Testis (tissue), 3 donors: Measurements from ENCODE around the gene TAS2R3. TPM values are rescaled to one million over a fixed set of nuclear protein-coding genes. Genes with fewer than 3 reads are reported as not detected.

Experiments
- DNase-seq: peaks from one replicate; pipeline ENCODE4 v3.0.0-alpha.2; 2019
- H3K27ac ChIP-seq, 2 donors: fragments of 200-600 bp; sonication (generic); one replicate each; pipeline ENCODE4 v1.5.1; 2019
- H3K27me3 ChIP-seq: fragments of 200-600 bp; sonication (generic); one replicate; pipeline ENCODE4 v1.5.1; 2019
- H3K36me3 ChIP-seq: fragments of 200-600 bp; sonication (generic); one replicate; pipeline ENCODE4 v1.5.1; 2017; ENCODE audit warnings: low read depth; ENCODE audit errors: missing control alignments
- H3K4me1 ChIP-seq: fragments of 200-600 bp; sonication (generic); one replicate; pipeline ENCODE4 v1.5.1; 2019
- H3K4me3 ChIP-seq, 2 donors: fragments of 200-600 bp; sonication (generic); one replicate each; pipeline ENCODE4 v1.5.1; 2017 to 2019
- H3K9me3 ChIP-seq: fragments of 200-600 bp; sonication (generic); one replicate; pipeline ENCODE4 v1.5.1; 2017
- POLR2A ChIP-seq: fragments of 450-650 bp; IDR thresholded peaks from one replicate; pipeline ENCODE4 v1.6.1; 2017; ENCODE audit warnings: antibody characterized with exemption, mild to moderate bottlenecking, moderate library complexity
- WGBS, 2 donors: methylation state at CpG; one replicate each; pipeline ENCODE4 v1.1.5; 2018; 5-methylcytosine and 5-hydroxymethylcytosine counted together
- intact Hi-C: fragments of 100-400 bp; cut with DNase I; formaldehyde crosslinking; loops from one replicate; pipeline ENCODE4 v1.15.1; 2023; ENCODE audit warnings: low total_unique reads
- polyA plus RNA-seq: library from polyadenylated mRNA; stranded (reverse); fragments of 350-450 nt; fragmentation: Illumina TruSeq; extraction: RNeasy Lipid Tissue Mini Kit (QIAGEN cat#74804); gene quantifications from one replicate; pipeline ENCODE4 v1.2.3, GENCODE V29; 2014; ENCODE audit warnings: low read depth, low replicate concordance; ENCODE audit not compliant: insufficient read depth
- small RNA-seq, 2 donors: library from RNA; depleted of rRNA; stranded (forward); fragments of <200 nt; gene quantifications; one replicate each; pipeline ENCODE3, GENCODE V24; 2016
- total RNA-seq, 2 donors: library from RNA; depleted of rRNA; stranded (reverse); fragments of >200 nt; gene quantifications; one replicate each; pipeline ENCODE4 v1.2.3, GENCODE V29; 2016
- TF ChIP-seq, protein P1 (sequence below), 3 experiments: fragments of 450-650 bp in 2 of 3; fragments of 200-600 bp in 1 of 3; sonication (generic) in 1 of 3; IDR thresholded peaks; one replicate each; pipeline ENCODE4 v1.5.1; 2016 to 2019; ENCODE audit warnings: antibody characterized with exemption in 3 of 3, mild to moderate bottlenecking in 2 of 3, moderate library complexity in 1 of 3

Gene TAS2R3
- total and polyA plus RNA-seq, 3 donors from 2014 or later, result 0.40 to 12.3 (median 10.4) TPM

GRCh38 chr7:141789917-141790316, 26.0 kb downstream of the TAS2R3 start, which contains the start of gene TAS2R5:
TSS of gene TAS2R5 (plus strand) at chr7:141790217. CDS start at chr7:141790362, 145 bp downstream.
- no peak for DNase-seq
- Histone ChIP-seq H3K36me3 (no peaks in the 10 kb centered on the region), H3K27ac (no peak within 1 kb of the TSS), H3K4me1 (no peaks in the 10 kb centered on the region), H3K9me3 (no peaks in the 10 kb centered on the region), H3K27me3 (no peaks in the 10 kb centered on the region), H3K4me3 (no peak within 1 kb of the TSS)
- TF ChIP-seq POLR2A, result no peak
- TF ChIP-seq, protein P1, sequence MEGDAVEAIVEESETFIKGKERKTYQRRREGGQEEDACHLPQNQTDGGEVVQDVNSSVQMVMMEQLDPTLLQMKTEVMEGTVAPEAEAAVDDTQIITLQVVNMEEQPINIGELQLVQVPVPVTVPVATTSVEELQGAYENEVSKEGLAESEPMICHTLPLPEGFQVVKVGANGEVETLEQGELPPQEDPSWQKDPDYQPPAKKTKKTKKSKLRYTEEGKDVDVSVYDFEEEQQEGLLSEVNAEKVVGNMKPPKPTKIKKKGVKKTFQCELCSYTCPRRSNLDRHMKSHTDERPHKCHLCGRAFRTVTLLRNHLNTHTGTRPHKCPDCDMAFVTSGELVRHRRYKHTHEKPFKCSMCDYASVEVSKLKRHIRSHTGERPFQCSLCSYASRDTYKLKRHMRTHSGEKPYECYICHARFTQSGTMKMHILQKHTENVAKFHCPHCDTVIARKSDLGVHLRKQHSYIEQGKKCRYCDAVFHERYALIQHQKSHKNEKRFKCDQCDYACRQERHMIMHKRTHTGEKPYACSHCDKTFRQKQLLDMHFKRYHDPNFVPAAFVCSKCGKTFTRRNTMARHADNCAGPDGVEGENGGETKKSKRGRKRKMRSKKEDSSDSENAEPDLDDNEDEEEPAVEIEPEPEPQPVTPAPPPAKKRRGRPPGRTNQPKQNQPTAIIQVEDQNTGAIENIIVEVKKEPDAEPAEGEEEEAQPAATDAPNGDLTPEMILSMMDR (IDR thresholded peaks at IDR 0.05), result no peak
- intact Hi-C loops, result no loop called here
- 82 to 84% methylated on average over 5 of the region's 5 CpGs for WGBS, 2 donors

- TF ChIP-seq POLR2A, result no peak
- TF ChIP-seq, protein P1 (IDR thresholded peaks at IDR 0.05), result no peak
- no peaks in the 10 kb centered on the region for H3K4me1 ChIP-seq
- 73 to 84% methylated on average over 2 of the region's 2 CpGs for WGBS, 2 donors
- no peak overlapping the region for H3K27ac ChIP-seq
- no peaks in the 10 kb centered on the region for H3K36me3 ChIP-seq
- no peak for DNase-seq
- H3K9me3 ChIP-seq, result no peaks in the 10 kb centered on the region
- H3K27me3 ChIP-seq, result no peaks in the 10 kb centered on the region
- intact Hi-C loops, result no loop called here
- no peak overlapping the region for H3K4me3 ChIP-seq
Observed at GRCh38 chr7:141792526-141792925, 28.6 kb downstream of the TAS2R3 start.

Small RNA genes lying within 50 kb of the gene (small RNA-seq; reads per million reads assigned to genes)
- 0 reads per million in 2 donors for gene RNU1-82P

Other genes with a start within 250 kb of the TAS2R3 start
- 10 to 100 TPM; 25.1 to 32.4 TPM for gene AGK, start 212.7 kb upstream of the TAS2R3 start, total RNA-seq
- 14.9 TPM for gene AGK, start 212.7 kb upstream of the TAS2R3 start, polyA plus RNA-seq
- 1 to 10 TPM; 6.7 to 6.8 TPM for gene DENND11, start 61.9 kb upstream of the TAS2R3 start, total RNA-seq
- gene DENND11, start 61.9 kb upstream of the TAS2R3 start, polyA plus RNA-seq, result 3.8 TPM
- gene WEE2, start 55.7 kb upstream of the TAS2R3 start, total RNA-seq, result 1 to 10 TPM in 1 of 2 donors, not detected in 1; 1.4 TPM
- 0.20 TPM for gene WEE2, start 55.7 kb upstream of the TAS2R3 start, polyA plus RNA-seq
- 100 to 1,000 TPM; 131 to 148 TPM for gene SSBP1, start 25.7 kb upstream of the TAS2R3 start, total RNA-seq
- 204 TPM for gene SSBP1, start 25.7 kb upstream of the TAS2R3 start, polyA plus RNA-seq
- 1 to 10 TPM; 6.8 to 8.2 TPM for gene TAS2R4, start 12.6 kb downstream of the TAS2R3 start, total RNA-seq
- 0.71 TPM for gene TAS2R4, start 12.6 kb downstream of the TAS2R3 start, polyA plus RNA-seq
- 10 to 100 TPM; 13.3 to 13.4 TPM for gene TAS2R5, start 26.1 kb downstream of the TAS2R3 start, total RNA-seq
- gene TAS2R5, start 26.1 kb downstream of the TAS2R3 start, polyA plus RNA-seq, result 1.6 TPM
- 10 to 100 TPM; 17.1 to 38.6 TPM for gene PRSS37, start 77.4 kb downstream of the TAS2R3 start, total RNA-seq
- 54.7 TPM for gene PRSS37, start 77.4 kb downstream of the TAS2R3 start, polyA plus RNA-seq
- under 1 TPM in 1 of 2 donors, not detected in 1; 0.25 TPM for gene OR9A4, start 152.3 kb downstream of the TAS2R3 start, total RNA-seq
- gene OR9A4, start 152.3 kb downstream of the TAS2R3 start, polyA plus RNA-seq, result not detected
- gene CLEC5A, start 182.9 kb downstream of the TAS2R3 start, total RNA-seq, result under 1 TPM; 0.31 to 0.74 TPM
- gene CLEC5A, start 182.9 kb downstream of the TAS2R3 start, polyA plus RNA-seq, result 0.70 TPM
- not detected for gene TAS2R38, start 209.7 kb downstream of the TAS2R3 start, total RNA-seq
- gene TAS2R38, start 209.7 kb downstream of the TAS2R3 start, polyA plus RNA-seq, result not detected
- 1 to 10 TPM; 3.5 to 3.8 TPM for gene MGAM, start 231.8 kb downstream of the TAS2R3 start, total RNA-seq
- gene MGAM, start 231.8 kb downstream of the TAS2R3 start, polyA plus RNA-seq, result 9.2 TPM